GM12878 (cell line): ENCODE measurements around the gene NPL.

Experiments used
- CREB1 ChIP-seq: IDR thresholded peaks from 2 replicates; pipeline ENCODE4 v1.6.1; 2012; ENCODE audit warnings: low read depth, mild to moderate bottlenecking, inconsistent platforms
- CREM ChIP-seq: IDR thresholded peaks from 2 replicates; pipeline ENCODE4 v1.6.1; 2014; ENCODE audit warnings: antibody characterized with exemption, low read depth
- EP300 ChIP-seq, 2 experiments: fragments of 150-350 bp in 1 of 2; IDR thresholded peaks; 2 replicates each; pipeline ENCODE4 v1.6.1; 2011 to 2012; ENCODE audit warnings: low read depth in 2 of 2, low read length in 2 of 2, borderline replicate concordance in 1 of 2, improper control_type of control experiment in 1 of 2, inconsistent platforms in 1 of 2; ENCODE audit not compliant: control insufficient read depth in 1 of 2
- NFYA ChIP-seq: IDR thresholded peaks from 2 replicates; pipeline ENCODE4 v1.6.1; 2011; ENCODE audit warnings: low read depth, mild to moderate bottlenecking, low read length, improper control_type of control experiment, borderline replicate concordance
- ZNF24 ChIP-seq: fragments of 450-650 bp; IDR thresholded peaks from 2 replicates; pipeline ENCODE4 v1.6.1; 2017; ENCODE audit warnings: antibody characterized with exemption, mild to moderate bottlenecking
- TF ChIP-seq, protein P1 (sequence below), 3 experiments: IDR thresholded peaks in 2 of 3; conservative IDR thresholded peaks in 1 of 3; 2 replicates each; pipeline ENCODE4 v1.5.1; 2011; ENCODE audit warnings: low read depth in 3 of 3, low read length in 3 of 3, mild to moderate bottlenecking in 3 of 3, control low read depth in 2 of 3, moderate library complexity in 2 of 3, inconsistent platforms in 1 of 3, mixed read lengths in 1 of 3; ENCODE audit not compliant: control insufficient read depth in 2 of 3, insufficient read depth in 1 of 3; ENCODE audit errors: extremely low read depth in 1 of 3
- TF ChIP-seq, protein P2 (sequence below): IDR thresholded peaks from 2 replicates; pipeline ENCODE4 v1.6.1; 2011; ENCODE audit warnings: low read depth, mild to moderate bottlenecking, low read length, moderate library complexity, borderline replicate concordance; ENCODE audit errors: extremely low read depth
- TF ChIP-seq, protein P3 (sequence below): fragments of 450-650 bp; IDR thresholded peaks from 2 replicates; pipeline ENCODE4 v1.6.1; 2017; ENCODE audit warnings: mild to moderate bottlenecking, moderate library complexity

DNA sequence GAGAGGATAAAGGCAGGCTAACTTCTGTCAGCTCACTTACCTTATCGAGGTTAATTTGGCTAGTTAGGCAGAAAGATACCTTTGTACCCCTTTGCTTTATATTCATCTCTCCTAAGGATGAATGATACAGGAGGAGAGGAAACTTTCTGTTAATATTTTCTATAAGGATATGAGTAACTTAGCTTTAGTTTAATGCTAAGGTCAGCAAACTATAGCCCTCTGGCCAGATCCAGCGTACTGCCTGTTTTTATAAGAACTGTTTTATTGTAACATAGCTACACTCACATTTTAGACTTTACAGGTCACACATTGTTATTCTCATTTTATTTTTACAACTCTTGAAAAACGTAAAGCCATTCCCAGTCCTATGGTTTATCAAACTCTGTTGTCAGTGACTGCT, 67.6 kb downstream of the NPL start:
- no peak for TF ChIP-seq ZNF24
- TF ChIP-seq, protein P1, sequence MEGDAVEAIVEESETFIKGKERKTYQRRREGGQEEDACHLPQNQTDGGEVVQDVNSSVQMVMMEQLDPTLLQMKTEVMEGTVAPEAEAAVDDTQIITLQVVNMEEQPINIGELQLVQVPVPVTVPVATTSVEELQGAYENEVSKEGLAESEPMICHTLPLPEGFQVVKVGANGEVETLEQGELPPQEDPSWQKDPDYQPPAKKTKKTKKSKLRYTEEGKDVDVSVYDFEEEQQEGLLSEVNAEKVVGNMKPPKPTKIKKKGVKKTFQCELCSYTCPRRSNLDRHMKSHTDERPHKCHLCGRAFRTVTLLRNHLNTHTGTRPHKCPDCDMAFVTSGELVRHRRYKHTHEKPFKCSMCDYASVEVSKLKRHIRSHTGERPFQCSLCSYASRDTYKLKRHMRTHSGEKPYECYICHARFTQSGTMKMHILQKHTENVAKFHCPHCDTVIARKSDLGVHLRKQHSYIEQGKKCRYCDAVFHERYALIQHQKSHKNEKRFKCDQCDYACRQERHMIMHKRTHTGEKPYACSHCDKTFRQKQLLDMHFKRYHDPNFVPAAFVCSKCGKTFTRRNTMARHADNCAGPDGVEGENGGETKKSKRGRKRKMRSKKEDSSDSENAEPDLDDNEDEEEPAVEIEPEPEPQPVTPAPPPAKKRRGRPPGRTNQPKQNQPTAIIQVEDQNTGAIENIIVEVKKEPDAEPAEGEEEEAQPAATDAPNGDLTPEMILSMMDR (IDR thresholded peaks at IDR 0.05 in 2 of 3, conservative IDR thresholded peaks at IDR 0.05 in 1 of 3; ENCODE audit: control insufficient read depth in 2 of 3, extremely low read depth in 1 of 3, insufficient read depth in 1 of 3, low read depth in 3 of 3, low read length in 3 of 3), result no peak
- TF ChIP-seq CREB1, result no peak
- no peak for TF ChIP-seq EP300 (IDR thresholded peaks at IDR 0.05; ENCODE audit: borderline replicate concordance in 1 of 2, control insufficient read depth in 1 of 2, low read depth in 2 of 2, low read length in 2 of 2)
- TF ChIP-seq, protein P2, sequence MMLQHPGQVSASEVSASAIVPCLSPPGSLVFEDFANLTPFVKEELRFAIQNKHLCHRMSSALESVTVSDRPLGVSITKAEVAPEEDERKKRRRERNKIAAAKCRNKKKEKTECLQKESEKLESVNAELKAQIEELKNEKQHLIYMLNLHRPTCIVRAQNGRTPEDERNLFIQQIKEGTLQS, result no peak
- no peak for TF ChIP-seq CREM
- no peak for TF ChIP-seq NFYA
- TF ChIP-seq, protein P3, sequence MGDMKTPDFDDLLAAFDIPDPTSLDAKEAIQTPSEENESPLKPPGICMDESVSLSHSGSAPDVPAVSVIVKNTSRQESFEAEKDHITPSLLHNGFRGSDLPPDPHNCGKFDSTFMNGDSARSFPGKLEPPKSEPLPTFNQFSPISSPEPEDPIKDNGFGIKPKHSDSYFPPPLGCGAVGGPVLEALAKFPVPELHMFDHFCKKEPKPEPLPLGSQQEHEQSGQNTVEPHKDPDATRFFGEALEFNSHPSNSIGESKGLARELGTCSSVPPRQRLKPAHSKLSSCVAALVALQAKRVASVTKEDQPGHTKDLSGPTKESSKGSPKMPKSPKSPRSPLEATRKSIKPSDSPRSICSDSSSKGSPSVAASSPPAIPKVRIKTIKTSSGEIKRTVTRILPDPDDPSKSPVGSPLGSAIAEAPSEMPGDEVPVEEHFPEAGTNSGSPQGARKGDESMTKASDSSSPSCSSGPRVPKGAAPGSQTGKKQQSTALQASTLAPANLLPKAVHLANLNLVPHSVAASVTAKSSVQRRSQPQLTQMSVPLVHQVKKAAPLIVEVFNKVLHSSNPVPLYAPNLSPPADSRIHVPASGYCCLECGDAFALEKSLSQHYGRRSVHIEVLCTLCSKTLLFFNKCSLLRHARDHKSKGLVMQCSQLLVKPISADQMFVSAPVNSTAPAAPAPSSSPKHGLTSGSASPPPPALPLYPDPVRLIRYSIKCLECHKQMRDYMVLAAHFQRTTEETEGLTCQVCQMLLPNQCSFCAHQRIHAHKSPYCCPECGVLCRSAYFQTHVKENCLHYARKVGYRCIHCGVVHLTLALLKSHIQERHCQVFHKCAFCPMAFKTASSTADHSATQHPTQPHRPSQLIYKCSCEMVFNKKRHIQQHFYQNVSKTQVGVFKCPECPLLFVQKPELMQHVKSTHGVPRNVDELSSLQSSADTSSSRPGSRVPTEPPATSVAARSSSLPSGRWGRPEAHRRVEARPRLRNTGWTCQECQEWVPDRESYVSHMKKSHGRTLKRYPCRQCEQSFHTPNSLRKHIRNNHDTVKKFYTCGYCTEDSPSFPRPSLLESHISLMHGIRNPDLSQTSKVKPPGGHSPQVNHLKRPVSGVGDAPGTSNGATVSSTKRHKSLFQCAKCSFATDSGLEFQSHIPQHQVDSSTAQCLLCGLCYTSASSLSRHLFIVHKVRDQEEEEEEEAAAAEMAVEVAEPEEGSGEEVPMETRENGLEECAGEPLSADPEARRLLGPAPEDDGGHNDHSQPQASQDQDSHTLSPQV, result no peak
